Ammon's horn (tissue), 1 donor: ENCODE data around the gene ZNF500.
"Not testable (repeated sequence)": the region's sequence is repeated elsewhere in the genome, so short reads cannot be mapped to it uniquely, and the experiment has no call there.

Experiments
- DNase-seq: peaks from one replicate; pipeline ENCODE4 v3.0.0-alpha.2; 2016; ENCODE audit warnings: low spot score

The ZNF500 gene

DNA sequence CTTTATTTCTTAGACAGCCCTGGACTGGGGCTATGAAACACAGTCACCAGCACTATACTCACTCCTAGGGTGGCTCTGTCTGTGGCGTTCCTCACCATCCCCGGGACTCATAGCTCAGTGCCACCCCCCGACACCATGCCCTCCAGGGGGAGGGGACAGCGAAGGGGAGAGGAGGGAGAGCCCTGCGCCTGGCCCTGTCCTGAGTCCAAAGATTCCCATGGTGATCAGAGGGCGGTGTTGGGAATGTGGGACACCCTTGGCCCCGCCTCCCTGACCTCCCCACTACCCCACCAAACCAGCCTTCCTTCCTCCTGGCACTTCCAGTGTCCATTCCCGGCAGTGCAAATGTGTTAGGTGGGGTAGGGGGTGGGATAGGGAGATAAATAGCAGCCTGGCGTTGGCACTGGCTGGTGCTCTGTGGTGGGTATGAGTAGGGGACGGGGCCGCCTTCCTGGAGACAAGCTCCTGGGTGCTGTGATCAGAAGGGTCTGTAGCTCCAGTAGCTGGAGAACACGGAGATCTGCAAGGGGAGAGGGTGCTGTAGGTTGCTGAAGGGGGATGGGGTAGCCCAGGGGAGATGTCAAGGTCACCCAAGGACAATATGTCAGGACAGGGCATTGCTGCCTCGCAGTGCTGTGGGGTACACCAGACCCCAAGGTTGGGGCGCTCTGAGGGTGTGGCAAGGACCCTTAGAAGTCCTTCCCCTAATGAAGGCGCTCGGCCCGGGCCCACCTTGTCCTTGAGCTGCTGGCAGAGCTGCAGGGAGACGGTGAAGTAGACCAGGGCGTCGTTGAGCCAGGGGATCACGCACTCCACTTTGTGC is 30.2 kb upstream of the ZNF500 start:
- no peak for DNase-seq

DNA sequence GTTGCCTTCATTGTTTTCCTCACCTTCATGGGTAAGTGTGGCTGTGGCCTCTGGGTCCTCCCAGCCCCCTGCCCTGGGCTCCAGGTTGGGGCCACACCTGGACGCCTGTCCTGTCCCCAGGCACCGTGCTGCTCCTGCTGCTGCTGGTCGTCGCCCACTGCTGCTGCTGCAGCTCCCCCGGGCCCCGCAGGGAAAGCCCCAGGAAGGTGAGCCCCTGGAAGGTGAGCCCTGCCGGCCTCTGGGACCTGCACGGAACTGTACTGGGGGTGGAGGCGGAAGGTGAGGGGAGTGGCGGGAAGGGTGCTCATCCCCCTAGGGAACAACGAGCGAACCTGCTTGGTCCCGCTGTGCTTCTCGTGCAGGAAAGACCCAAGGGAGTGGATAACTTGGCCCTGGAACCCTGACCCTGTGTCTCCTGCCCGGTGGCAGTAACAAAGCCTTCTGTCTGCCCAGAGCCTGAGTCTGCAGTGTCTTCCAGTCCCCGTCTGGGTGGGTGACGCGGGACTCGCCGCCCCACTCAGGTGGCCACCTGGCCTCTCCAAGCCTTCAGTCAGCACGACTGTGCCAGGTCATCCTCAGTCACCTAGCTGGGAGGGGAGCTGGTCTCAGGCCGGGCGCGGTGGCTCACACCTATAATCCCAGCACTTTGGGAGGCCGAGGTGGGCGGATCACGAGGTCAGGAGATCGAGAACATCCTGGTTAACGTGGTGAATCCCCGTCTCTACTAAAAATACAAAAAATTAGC is 29.0 kb upstream of the ZNF500 start:
- no peak for DNase-seq

DNA sequence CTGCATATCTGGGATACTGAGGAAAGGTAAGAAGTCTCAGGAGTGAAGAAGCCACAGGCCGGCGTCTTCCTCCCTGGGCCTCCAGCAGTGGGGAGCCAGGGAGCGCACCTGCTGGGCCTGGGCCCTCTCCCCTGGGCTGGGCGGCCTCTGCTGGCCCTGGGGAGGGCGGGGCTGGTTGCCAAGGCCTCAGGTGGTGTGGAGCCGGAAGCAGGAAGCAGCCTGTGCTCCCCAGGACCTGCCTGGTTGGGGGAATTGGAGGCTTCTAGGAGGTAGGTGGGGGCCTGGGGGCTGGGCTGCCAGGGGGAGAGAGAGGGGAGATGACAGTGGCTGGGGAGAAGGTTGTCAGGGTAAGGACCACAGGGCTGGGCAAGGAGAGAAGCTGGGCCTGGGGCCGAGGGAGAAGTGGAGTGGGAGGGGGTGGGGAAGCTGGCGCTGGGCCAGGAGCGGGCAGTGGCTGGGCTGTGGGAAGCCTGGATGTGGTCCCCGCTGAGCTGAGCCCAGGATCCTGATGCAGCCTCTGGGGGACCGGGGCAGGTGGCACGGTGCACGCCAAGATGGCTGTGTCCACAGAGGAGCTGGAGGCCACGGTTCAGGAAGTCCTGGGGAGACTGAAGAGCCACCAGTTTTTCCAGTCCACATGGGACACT is 28.3 kb upstream of the ZNF500 start, which contains the start of gene SMIM22:
Gene SMIM22 (plus strand): TSS at position 189 of the 647 bp plus-strand sequence. CDS start 366 bp downstream, at position 555.
- no peak for DNase-seq

DNA sequence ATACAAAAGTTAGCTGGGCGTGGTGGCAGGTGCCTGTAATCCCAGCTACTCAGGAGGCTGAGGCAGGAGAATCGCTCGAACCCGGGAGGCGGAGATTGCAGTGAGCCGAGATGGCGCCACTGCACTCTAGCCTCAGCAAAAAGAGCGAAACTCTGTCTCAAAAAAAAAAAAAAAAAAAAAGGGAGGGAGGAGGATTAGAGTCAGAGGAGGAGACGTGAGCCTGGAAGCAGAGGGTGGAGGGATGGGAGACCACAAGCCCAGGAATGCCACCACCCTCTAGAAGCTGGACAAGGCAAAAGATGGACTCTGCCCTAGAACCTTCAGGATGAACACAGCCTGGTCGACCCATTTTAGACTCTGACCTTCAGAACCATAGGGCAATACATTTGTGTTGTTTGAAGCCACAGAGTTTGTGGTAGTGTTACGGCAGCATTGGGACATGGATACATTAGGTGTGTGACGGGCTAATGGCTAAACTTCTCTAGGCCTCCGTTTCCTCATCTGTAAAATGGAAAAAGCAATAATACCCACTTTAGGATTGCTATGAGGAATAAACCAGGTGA is 26.1 kb upstream of the ZNF500 start:
- DNase-seq = no peak

DNA sequence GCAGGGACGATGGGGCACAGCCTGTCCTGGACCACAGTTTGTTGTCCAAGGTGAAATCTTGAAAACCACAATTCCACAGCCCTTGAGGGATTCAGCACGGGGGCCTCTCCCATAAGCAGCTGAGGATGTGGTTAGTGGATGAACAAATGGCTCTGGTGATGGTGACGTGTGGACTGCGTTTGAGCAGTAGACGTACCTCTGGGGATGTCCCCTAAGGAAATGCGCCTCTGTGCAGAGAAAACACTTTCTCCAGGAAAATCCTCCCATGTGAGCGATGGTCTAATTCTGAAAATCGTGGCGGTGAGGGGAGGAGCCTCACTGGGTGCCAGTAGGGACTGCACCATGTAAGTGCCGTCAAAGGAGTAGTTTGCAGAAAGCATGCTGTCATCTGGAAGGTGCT is 23.9 kb upstream of the ZNF500 start:
- no peak for DNase-seq

DNA sequence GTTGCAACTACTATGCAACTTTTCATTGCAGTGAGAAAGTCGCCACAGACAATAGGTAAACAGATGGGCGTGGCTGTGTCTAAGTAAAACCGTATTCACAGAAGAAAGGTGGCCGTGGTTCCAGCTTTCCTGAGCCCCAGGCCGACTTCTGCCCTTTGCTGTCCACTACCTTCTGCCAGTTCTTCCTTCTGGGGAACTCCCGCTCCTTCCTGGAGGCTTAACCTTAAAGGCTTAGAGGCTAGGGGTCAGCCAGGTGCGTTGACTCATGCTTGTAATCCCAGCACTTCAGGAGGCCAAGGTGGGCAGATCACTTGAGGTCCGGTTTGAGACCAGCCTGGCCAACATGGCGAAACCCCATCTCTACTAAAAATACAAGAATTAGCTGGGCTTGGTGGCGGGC is 23.3 kb upstream of the ZNF500 start:
- no peak for DNase-seq

DNA sequence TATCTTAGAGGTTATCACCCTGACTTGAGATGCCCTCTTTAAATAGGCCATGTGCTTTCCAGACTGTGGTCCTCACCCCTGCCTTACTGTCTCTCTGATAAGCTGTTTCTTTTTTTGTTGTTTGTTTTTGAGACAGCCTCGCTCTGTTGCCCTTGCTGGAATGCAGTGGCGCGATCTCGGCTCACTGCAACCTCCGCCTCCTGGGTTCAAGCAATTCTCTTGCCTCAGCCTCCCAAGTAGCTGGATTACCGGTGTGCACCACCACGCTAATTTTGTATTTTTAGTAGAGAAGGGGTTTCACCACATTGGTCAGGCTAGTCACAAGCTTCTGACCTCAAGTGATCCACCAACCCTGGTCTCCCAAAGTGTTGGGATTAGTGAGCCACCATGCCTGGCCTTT is 21.9 kb upstream of the ZNF500 start:
- no peak for DNase-seq

DNA sequence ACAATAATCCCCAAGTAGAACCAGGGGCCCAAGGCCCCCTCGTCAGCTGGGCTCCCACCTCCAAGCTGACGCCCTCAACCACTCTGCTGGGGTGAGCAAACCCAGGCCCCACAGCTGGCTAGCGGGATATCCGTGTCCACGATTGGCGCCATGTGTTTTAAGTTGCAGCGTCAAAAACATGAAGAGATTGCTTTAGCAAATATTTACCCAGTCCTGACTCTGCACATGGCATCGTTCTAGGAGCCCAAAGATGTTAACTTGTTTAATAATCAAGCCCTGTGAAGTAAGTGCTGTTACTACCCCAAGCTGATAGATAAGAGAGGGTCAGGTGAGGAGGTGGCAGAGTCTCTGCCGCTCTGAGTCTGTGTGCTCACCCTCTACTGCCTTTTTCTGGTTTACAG is 21.5 kb upstream of the ZNF500 start:
- DNase-seq = no peak

DNA sequence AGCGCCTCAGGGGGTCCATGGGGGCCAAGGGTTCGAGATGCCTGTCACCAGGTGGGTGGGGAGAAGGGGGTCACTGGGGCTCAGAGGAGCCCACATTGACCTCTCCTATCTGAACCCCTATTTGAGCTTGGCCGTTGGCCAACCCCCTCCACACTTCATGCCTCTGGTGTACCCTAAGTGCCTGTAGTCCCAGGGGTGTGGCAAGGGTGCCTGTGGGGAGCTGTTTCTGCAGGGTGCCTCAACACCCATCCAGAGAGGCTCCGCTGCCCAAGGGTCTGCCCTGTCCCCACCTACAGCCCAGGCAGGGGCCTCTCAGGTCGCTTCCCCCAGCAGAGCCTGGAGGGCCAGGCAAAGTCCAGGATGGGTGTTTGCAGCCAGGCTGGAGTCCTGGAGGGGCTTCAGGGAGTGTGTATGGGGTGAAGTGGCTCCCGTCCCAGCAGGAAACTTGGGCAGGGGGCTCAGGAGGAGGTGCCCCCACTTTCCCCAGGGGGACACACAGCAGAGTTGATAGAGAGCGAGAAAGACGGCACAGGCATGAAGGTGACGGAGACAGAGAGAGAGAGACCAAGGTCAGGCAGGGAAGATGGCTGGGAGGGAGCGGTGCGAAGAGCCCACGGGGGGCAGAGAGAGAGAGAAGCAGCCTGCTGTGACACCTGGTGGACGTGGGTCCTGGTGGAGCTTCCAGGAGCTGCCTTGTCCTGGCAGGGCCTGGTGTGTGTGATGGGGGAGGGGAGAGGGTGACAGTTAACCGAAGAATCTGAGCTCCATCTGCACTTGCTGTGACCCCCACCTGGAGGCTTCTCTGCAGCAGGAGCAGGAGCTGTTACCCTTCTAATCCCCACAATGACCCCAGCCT is 20.9 kb upstream of the ZNF500 start, which contains the start of gene SEPTIN12:
Gene SEPTIN12 (minus strand): TSS at position 719 of the 856 bp plus-strand sequence. CDS start 700 bp downstream, at position 19.
- no peak for DNase-seq

DNA sequence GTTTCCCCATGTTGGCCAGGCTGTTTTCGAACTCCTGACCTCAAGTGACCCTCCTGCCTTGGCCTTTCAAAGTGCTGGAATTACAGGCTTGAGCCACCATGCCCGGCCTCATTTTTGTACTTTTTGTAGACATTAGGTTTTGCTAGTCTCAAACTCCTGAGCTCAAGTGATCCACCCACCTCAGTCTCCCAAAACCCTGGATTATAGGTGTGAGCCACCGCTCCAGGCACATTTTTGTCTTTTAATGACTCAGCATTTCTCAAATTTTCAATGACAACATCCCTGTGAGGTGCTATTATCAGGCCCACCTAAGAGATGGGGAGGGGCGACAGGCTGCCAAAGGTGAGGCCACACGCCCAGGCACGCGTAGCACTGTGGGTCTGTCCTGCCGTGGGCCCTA is 20.1 kb upstream of the ZNF500 start:
- no peak for DNase-seq

DNA sequence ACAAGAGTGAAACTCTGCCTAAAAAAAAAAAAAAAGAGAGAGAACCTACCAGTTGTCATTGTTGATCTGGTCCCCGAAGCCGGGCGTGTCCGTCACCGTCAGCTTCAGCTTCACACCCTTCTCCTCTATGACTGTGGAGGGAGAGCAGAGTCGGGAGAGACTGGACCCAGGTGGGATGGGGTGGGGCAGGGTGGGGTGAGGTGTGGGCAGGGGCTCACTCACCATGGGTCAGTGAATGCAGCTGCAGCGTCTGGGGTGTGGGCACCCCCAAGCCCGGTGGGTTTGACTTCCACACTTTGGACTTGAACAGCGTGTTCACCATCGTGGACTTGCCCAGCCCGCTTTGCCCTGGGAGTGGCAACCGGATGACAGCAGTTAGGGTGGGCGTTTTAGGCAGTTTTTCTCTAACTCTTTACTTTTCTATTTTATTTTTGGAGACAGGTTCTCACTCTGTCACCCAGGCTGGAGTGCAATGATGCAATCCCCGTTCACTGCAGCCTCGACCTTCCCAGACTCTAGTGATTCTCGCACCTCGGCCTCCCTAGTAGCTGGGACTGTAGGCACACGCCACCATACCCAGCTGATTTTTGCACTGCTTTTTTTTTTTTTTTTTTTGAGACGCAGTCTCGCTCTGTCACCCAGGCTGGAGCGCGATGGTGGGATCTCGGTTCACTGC is 18.9 kb upstream of the ZNF500 start:
- no peak for DNase-seq

DNA sequence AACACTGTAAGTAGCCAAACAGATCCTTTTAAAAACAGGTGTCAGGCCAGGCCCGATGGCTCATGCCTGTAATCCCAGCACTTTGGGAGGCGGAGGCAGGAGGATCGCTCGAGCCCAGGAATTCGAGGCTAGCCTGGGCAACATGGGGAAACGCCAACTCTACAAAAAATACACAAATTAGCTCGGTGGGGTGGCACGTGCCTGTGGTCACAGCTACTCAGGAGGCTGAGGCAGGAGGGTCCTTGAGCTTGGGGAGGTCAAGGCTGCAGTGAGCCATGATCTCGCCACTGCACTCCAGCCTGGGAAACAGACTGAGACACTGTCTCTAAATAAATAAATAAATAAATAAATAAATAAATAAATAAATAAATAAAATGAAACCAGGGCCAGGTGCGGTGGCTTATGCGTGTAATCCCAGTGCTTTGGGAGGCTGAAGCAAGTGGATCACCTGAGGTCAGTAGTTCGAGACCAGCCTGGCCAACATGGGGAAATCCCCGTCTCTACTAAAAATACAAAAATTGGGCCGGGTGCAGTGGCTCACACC is 17.6 kb upstream of the ZNF500 start:
- not testable (repeated sequence) for DNase-seq

DNA sequence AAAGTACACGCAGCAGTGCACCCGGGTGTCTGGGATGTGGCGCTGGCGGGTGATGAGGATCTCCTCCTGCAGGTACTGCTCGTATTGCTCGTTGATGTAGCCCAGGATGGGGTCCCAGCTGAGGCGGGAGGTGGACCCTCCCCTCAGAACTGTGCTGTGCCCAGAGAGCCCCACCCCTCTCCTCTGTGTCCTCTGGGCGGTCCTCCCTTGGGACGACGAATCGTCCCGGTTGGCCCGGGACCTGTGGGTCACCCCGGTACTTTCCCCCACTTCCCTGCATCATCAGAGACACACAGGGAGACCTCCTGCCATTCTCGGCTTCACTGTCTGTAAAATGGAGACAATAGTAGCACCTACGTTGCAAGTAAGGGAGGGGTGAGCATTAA is 17.0 kb upstream of the ZNF500 start:
- no peak for DNase-seq

DNA sequence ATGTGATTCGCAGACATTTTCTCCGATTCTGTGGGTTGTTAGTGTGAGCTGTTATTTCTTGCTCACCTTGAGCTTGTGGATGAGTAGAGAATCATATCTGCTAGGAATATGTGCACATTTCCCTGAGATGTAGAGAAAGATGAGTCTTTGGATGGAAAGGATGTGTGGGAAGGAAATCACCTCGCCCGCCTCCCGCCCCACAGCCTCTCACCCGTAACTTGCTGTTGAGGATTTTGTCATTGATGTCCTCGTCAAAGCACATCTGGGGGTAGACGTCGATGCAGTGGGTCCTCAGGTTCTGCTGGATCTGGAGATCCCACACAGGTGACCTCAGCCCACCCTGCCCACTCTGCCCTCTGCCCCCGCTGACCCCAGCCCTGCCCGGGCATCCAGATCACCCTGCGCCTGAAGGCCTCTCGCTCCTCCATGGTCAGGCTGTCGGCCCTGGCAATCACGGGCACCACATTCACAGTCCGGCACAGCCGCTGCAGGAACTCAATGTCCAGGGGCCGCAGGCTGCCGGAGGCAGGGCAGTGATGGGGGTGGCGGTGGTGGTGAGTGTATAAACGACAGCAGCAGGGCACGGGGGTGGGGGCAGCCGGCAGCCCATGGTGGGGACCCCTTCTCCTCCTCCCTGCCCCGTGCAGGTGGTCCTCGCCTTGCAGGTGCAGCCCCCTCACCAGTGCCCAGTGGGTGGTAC is 16.4 kb upstream of the ZNF500 start:
- no peak for DNase-seq

DNA sequence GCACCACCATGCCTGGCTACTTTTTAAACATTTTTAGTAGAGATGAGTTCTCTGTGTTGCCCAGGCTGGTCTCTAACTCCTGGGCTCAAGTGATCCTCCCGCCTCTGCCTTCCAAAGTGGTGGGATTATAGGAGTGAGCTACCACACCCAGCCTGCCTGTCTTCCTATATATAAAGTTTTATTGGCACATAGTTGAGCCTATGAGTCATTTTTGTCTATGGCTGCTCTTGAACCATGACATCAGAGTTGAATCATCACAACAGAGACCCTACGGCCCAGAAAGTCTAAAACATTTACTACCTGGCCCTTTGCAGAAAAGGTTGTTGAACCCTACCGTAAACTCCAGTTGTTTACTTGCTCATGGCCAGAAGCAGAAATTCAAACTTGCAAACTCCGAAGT is 13.3 kb upstream of the ZNF500 start:
- no peak for DNase-seq

DNA sequence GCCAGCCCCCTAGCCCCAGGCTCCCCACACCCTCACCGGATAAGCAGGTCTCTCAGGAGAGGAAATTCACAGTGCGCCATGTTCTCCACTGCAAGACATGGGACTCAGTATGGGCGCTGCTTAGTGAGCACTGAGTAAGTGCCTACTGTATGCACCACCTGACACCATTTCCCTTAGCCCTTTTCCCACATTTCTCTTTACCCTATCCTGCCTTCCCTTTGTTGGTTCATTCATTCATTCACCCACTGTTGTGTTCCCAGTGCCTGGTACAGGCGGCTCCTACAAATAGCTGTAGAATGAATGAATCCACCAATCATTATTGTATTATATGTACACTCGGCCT is 11.1 kb upstream of the ZNF500 start:
- no peak for DNase-seq

DNA sequence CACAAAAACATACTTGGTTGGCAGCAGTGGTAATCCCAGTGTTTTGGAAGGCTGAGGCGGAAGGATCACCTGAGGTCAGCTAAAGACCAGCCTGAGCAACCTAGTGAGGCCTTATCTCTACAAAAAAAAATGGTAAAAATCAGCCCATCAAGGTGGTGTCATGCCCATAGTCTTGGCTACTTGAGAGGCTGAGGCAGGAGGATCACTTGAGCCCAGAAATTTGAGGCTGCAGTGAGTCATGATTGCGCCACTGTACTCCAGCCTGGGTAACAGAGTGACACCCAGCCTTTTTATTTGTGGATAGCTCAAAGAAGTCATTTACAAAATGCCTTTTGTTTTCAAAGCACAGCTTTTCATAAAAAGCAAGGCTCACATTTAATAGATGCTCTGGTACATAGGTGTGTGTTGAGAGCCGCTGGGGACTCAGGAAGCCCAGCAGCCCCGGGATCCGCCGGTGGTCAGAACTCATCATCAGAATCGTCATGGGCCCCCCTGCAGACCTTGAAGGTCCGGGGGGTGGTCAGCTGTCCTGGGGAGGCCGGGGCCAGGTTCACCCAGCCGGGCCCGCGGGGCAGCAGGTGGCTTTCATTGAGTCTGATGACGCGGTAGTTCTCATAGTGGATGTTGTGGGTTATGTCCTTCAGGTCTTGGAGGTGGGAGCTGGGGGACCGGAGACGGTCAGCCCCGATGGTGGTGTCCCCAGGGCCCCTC is 10.5 kb upstream of the ZNF500 start:
- no peak for DNase-seq

DNA sequence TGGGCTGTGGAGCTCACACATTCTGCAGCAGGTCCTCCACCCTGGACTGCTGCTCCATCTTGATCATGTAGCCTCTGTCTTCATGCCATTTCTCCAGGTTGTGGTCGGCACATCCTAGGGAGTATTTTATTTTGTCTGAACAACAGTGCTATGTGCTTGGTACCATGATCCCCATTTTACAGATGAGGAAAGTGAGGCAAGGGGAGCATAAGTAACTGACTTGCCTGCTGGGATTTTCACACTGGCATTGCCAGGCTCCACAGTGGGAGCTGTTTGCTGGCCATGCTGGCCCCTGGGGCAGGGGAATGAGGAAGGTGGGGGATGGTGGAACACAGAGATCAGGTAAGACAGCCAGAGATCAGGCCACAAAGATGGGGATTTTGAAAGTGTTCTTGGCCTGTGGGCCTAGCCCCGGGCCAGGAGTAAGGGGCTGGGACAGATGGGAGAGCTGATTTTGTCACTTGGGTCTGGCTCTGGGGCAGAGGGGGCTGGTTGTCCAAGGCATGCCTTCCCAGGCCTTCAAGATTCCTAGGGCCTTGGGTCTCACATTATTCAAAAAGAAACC is 9.3 kb upstream of the ZNF500 start:
- no peak for DNase-seq

DNA sequence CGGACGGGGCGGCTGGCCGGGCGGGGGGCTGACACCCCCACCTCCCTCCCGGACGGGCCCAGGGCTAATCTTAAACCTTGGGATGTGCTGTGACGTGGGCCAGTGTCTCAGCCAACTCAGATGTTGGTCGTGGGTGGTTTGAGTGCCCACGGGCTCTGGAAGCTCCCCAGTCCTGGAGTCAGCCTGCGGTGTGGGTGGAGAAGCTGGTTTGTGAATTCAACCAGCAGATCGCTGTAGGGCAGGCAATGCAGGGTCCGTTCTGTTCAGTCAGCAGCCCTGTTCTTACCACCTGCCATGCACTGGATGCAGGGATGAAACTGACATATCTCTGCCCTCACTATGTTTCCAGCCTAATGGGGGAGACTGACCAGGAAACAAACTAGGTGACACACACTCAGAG is 8.0 kb upstream of the ZNF500 start:
- DNase-seq = no peak
